GM18505 (cell line): ENCODE results near the gene TRIM13.
"Not testable (repeated sequence)": the region's sequence is repeated elsewhere in the genome, so short reads cannot be mapped to it uniquely, and the experiment has no call there.

Experiments
- ATAC-seq: cut with Tn5 transposase; IDR thresholded peaks from one replicate; pipeline ENCODE4 v1.9.1; 2021; ENCODE audit not compliant: unreplicated experiment
- POLR2A ChIP-seq: IDR thresholded peaks from 4 replicates; pipeline ENCODE4 v1.6.1; 2011; ENCODE audit warnings: borderline replicate concordance; ENCODE audit not compliant: insufficient read depth, insufficient read length; ENCODE audit errors: extremely low read depth

Gene TRIM13

DNA sequence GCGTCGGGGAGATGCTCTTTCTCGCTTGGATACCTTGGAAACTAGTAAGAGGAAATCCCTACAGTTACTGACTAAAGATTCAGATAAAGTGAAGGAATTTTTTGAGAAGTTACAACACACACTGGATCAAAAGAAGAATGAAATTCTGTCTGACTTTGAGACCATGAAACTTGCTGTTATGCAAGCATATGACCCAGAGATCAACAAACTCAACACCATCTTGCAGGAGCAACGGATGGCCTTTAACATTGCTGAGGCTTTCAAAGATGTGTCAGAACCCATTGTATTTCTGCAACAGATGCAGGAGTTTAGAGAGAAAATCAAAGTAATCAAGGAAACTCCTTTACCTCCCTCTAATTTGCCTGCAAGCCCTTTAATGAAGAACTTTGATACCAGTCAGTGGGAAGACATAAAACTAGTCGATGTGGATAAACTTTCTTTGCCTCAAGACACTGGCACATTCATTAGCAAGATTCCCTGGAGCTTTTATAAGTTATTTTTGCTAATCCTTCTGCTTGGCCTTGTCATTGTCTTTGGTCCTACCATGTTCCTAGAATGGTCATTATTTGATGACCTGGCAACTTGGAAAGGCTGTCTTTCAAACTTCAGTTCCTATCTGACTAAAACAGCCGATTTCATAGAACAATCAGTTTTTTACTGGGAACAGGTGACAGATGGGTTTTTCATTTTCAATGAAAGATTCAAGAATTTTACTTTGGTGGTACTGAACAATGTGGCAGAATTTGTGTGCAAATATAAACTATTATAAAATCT is 15.7 kb downstream of the TRIM13 start:
- TF ChIP-seq POLR2A, result no peak
- no peak for ATAC-seq

DNA sequence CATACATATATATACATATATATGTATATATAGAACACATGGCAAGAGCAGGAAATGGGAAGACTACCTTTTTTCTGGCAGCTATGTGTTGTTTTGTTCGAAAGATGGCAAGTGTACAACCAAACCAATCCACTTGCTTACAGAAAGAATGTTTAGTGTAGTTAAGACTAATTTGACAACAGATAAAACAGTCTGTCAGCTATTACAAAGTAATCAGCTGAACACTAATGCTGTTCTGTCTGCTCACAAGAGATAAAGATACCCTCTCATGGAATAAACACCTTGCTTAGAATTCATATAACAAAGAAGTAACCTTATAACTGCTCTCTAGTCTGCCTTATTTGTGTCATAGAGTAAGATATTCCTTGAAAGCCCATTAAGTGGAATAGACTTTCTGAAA is 17.5 kb downstream of the TRIM13 start:
- TF ChIP-seq POLR2A, result no peak

DNA sequence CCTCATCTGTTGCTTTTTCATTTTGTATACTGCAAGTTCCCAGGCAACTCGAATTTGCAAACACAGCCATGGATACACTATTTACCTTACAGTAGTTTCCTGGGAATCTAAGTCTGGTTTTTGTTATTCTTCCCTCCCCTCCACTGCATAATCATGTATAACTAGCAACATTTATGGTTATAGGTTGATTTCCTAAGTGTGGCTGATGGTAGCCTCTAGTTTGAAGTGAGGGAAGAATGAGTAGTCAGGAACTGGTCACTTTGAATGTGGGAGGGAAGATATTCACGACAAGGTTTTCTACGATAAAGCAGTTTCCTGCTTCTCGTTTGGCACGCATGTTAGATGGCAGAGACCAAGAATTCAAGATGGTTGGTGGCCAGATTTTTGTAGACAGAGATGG is 18.4 kb downstream of the TRIM13 start, which contains the start of gene KCNRG:
TSS of gene KCNRG (plus strand) at position 187 of the 400 bp plus-strand sequence. CDS start at position 237, 50 bp downstream.
- TF ChIP-seq POLR2A, result no peak
- no peak for ATAC-seq

More for the DNA sequence above, 17.5 kb downstream of the TRIM13 start:
- ATAC-seq, result no peak

DNA sequence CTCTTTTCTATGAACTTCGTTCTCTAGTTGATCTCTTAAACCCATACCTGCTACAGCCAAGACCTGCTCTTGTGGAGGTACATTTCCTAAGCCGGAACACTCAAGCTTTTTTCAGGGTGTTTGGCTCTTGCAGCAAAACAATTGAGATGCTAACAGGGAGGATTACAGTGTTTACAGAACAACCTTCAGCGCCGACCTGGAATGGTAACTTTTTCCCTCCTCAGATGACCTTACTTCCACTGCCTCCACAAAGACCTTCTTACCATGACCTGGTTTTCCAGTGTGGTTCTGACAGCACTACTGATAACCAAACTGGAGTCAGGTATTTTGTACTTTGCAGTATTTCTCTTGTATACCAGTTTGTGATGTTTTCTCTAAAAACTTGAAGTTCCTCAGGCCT is 18.9 kb downstream of the TRIM13 start:
- no peak for TF ChIP-seq POLR2A
- no peak for ATAC-seq

DNA sequence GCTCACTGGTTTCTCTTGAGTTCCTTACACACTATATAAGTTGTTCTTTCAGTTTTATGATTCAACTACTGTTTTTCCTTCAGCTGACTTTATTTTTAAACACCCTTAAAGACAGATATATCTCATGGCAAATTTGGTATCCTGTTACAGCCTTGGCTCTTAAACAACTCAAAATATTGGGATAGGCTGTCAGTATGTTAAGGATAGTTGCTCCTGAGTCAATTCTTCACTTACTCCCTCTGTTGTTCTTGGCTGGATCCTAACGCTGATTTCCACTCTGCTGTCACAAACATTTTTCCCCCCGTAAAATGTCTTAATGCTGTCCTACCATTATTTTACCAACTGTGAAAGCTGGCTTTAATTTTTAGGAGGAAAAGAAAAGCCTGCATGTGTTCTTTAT is 19.6 kb downstream of the TRIM13 start:
- ATAC-seq, result no peak
- no peak for TF ChIP-seq POLR2A

DNA sequence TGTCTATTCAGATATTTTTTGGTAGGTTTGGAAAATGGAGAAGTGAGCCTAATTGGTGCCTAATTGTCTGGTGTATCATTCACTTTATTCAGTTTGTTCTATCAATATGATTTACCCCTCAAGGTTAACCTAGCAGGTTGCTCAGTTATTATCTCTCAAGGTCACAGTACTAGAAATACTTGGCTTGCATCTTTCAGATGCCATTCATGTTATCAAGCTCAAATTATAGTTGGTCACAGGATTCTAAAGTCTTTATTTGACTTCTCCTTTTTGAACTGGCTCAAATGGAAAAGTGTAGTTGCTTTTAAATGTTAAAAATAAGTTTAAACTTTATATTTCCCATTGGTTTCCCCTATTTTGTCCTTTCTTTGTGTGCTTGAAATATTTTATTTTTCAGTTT is 21.0 kb downstream of the TRIM13 start:
- TF ChIP-seq POLR2A, result no peak

DNA sequence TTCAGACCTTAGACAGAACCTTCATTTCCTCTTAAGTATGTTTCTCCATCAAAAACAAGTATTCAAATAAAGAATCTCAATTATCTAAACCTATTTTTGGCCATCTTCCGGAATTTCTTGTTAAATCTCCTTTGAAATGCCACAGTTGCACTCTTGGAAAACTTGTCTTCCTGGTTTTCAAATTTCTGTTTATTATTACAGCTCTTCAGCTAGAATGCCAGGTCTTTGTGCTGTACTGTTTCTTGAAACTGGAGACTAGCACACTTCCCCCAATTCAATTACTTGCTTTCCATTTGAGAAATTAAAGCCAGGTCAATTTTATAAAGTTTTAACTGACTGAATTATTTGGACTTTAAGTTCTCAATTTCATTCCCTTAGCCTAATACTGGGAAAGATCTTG is 28.6 kb downstream of the TRIM13 start:
- TF ChIP-seq POLR2A, result no peak
- ATAC-seq, result no peak

More for the DNA sequence above, 21.0 kb downstream of the TRIM13 start:
- no peak for ATAC-seq

DNA sequence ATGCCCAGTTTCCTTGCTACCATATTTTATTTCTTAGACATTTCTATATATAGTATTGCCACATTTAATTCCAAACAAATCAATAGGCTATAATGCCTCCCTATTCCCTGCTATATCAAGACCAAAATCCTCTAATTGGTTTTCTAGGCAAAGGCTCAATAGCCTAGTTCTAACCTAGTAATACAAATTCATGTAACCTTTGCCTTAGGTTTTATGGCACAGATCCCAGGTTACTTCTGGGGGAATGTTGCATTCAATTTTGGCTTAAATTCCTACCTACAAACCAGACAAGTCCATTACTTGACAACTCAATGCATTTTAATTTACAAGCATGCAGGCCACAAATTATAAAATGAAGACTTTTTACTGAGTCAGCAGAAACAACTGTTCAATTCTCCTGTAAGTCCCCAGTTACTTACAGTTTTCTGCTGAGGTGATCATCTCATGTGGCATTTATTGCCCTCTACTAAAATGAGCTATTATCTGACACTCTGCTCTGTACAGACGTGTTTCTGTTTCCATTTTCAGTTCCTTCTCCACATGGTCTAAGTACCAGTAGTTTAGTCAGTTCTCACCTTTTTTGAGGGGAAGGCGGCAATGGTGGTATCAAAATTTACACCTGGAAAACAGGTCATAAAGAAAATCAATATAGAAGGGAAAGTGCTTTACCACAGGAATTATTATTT is 30.1 kb downstream of the TRIM13 start:
- no peak for TF ChIP-seq POLR2A
- peak; percentile 96 for ATAC-seq

DNA sequence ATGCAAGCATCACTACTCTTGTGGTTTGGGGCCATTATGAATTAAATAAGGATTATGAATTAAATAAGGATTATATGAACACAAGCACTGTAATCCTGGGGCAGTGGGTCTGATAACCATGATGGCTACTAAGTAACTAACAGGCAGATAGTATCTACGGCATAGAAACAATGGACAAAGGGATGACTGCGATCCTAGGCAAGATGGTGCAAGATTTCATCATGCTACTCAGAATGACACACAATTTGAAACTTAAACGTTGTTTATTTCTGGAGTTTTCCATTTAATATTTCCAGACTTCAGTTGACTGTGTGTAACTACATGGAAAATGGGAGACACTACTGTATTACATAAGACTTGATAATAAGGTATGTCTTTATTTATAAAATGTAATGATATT is 33.5 kb downstream of the TRIM13 start:
- no peak for ATAC-seq
- TF ChIP-seq POLR2A, result no peak

DNA sequence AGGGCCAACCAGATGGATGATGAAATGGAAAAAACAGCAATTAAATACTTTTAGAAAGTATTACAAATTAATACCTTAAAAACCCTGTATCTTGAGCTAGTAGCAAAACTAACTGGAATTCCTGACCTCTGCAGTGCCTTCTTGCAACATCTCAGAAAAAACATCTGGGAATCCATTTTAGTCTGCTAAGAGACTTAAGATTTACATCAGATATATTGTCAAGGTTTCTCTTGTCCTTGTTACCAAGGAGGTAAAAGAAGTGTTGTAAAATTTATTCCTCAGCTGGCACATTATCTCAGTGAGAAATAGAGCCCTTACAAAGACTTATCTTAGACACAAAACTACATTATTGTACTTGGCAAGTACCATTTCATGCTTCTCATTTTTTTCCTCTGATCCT is 36.9 kb downstream of the TRIM13 start:
- no peak for ATAC-seq

DNA sequence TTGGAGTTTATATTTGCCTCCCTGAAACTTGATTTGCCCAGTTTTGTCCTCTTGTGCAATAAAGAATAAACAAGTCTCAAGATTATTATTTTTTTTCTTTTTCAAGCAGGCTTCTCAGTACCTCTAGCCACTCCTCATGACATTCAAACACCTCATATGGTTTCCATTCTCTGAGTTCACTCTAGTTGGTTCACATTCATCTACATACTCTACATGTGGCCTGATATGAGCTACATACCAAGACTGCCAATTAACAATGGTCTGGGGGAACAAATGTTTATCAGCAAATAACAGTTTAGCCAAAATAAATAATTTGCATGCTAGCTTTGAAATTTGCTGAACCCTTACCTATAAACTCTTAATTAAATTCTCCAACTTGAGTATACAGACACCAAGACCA is 40.9 kb downstream of the TRIM13 start:
- ATAC-seq, result no peak
- no peak for TF ChIP-seq POLR2A

More for the DNA sequence above, 36.9 kb downstream of the TRIM13 start:
- no peak for TF ChIP-seq POLR2A

DNA sequence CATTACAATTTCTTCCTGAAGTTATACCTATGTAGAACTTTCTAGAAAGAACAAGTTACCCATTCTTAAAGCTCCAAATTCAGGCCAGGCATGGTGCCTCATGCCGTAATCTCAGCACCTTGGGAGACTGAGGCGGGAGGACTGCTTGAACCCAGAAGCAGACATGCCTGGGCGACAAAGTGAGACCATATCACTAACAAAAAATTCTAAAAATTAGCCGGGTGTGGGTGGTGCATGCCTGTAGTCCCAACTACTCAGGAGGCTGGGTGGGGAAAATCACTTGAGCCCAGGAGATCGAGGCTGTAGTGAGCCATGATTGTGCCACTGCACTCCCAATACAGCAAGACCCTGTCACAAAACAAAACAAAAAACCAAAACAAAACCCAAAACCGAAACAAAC is 41.4 kb downstream of the TRIM13 start:
- TF ChIP-seq POLR2A, result no peak
- no peak for ATAC-seq

DNA sequence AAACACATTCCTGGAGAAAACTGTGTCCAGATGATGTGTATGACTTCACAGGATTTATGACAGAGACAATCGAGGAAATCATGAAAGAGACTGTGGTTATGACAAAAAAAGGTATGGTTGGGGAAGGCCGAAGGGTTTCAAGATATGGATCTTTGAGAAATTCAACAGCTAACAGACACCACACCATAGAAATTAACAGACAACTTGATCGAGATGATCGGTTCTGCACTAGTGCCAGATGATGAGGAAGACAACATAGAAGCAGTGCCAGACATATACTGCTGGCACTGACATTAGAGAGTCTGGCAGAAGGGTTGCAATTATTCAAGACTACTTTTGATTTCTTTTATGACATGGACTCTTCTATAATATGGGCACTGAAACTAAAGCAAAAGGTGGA is 55.6 kb downstream of the TRIM13 start:
- ATAC-seq, result no peak
- TF ChIP-seq POLR2A, result no peak

DNA sequence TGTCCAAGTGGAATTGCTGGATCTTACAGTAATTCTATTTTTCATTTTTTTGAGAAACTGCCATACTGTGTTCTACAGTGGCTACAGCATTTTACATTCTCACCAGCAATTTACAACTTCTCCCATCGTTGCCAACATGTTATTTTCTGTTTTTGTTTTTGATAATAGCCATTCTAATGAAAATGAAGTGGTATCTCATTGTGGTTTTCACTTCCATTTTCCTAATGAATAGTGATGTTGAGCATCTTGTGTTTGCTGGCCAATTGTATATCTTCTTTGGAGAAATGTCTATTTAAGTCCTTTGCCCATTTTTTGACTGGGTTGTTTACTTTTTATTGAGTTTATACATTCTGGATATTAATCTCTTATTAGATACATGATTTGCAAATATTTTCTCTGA is 57.0 kb downstream of the TRIM13 start:
- TF ChIP-seq POLR2A, result no peak
- no peak for ATAC-seq

DNA sequence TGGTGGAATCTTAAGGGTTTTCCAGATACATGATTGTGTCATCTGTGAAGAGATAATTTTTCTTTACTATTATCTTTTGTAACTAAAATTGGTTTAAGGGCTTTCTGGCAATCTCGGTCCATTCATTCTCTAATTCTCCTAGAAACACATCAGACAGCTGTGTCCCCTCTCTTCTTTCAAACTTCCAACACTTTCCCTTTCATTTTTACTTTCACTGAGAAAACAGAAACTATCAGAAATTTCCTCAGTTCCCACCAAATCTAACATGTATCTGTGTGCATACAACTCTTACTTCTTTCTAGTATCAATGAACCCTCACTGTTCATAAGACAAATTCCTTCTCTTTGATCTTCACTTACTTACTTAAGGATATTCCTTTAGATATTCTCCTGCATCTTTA is 58.6 kb downstream of the TRIM13 start:
- ATAC-seq, result no peak
- no peak for TF ChIP-seq POLR2A

DNA sequence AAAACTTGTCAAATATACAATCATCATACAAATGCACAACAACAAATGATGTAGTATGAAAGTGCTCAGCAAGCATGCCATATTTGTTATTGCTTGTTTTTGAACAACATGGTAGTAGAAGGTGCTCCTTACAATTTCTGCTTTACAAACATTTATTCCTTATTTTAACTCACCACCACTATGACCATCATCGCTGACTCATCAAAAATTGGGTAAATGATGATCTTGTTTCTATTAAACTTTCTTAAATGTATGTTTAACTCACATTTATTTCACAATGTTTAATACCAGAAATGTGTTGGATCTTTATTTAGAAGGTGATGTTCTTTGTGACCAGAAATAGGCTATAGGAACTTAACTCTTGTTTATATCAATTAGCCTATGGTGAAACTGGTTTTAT is 63.9 kb downstream of the TRIM13 start:
- no peak for ATAC-seq
- no peak for TF ChIP-seq POLR2A

DNA sequence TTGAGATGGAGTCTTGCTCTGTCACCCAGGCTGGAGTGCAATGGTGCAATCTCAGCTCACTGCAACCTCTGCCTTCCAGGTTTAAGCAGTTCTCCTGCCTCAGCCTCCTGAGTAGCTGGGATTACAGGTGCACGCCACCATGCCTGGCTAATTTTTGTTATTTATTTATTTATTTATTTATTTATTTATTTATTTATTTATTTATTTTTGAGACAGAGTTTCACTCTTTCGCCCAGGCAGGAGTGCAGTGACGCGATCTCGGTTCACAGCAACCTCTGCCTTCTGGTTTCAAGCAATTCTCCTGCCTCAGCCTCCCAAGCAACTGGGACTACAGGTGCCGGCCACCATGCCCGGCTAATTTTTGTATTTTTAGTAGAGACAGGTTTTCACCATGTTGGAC is 65.5 kb downstream of the TRIM13 start:
- not testable (repeated sequence) for ATAC-seq
